RPMI8226 (cell line): ENCODE results near the gene NGLY1.

Experiments used
- DNase-seq: peaks from one replicate; pipeline ENCODE4 v3.0.0-alpha.2; 2015

The NGLY1 gene, protein sequence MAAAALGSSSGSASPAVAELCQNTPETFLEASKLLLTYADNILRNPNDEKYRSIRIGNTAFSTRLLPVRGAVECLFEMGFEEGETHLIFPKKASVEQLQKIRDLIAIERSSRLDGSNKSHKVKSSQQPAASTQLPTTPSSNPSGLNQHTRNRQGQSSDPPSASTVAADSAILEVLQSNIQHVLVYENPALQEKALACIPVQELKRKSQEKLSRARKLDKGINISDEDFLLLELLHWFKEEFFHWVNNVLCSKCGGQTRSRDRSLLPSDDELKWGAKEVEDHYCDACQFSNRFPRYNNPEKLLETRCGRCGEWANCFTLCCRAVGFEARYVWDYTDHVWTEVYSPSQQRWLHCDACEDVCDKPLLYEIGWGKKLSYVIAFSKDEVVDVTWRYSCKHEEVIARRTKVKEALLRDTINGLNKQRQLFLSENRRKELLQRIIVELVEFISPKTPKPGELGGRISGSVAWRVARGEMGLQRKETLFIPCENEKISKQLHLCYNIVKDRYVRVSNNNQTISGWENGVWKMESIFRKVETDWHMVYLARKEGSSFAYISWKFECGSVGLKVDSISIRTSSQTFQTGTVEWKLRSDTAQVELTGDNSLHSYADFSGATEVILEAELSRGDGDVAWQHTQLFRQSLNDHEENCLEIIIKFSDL

DNA sequence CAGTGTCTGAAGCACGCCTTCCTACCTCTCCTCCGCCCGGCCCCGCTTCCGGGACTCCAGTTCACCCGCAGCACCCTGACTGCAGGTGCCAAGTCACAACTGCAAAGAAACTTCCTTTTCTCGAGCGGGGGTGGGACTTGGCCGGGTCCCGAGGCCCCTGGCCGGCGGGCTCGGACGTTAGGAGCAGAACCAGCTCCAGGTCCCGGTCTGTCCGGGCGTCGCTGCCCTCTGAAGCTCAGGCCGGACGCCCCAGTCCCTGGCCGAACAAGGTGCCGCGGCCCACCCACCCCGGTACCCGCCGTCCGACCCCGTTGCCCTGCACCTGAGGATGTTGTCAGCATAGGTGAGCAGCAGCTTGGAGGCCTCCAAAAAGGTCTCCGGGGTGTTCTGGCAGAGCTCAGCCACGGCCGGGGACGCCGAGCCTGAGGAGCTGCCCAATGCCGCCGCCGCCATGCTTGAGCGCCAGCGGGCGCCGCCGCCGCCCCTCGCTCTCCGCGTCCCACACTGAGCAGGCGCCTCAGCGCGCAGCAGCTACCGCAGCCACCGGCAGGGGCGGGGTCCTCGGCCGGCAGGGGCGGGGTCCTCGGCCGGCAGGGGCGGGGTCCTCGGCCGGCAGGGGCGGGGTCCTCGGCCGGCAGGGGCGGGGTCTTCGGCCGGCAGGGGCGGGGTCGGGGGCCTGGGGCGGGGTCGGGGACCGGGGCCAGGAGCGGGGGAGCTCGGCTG is at the start of gene NGLY1:
TSS of gene NGLY1 (minus strand) at position 506 of the 723 bp plus-strand sequence. CDS start at position 453, 53 bp downstream.
- peak; percentile 90 for DNase-seq

DNA sequence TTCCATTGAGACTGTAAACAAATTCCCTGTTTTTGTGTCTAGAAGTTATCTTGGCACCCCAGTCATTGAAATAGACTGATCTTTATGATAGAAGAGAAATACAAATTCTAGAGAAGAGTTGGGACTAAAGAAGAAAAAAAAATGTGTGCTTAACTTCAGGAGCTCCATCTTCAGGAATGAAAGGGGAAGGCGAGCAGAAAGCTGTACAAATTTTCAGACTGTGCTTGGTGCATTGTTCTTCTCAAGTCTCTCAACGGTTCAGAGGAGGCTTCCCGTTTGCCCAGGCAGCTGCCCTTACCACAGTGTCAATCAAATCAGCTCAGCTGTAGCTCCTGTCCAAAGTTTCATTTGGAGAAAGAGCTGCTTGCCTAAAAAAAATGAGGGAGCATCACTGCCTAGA is 48.3 kb upstream of the NGLY1 start:
- peak; percentile 78 for DNase-seq

DNA sequence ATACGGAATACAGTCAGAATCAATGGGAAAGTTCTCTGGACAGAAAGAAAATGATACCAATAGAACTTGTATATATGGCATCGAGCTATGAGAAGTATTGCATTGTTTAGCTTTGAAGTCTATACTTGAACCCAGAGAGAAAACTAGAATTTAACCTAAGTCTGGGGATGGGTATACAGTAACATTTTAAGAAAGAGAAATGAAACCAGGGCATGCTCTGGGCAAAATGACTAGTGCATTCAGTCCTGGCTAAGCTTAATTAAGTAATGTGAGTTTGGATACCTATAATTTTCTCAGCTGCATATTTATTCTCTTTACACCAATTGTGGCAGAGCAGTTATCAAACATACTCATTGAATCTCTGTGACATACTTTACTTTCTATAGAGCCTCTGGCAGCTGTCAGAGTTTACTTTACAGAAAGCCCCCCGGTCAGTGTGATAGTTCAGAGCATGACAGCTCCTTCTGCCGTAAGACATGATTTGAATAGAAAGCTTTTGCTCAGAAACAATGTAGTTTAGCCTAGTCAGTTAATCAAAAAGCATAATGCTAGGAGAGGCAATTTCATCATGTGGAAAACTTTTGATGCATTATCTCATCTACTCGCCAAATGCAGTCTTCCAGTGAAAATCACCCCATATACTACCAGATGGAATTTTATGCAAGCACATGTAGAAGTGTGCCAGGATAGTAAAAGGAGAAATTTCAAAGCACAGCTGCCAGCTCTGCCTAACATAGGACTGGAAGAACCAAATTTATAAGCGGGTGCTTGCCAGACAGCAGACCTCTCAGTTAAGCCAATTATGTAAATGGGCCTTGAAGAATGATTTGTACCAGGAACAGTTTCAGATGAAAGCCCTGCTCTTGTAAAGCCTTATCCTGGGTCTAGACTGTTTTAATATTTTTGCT is 47.4 kb upstream of the NGLY1 start:
- peak; percentile 19 for DNase-seq

DNA sequence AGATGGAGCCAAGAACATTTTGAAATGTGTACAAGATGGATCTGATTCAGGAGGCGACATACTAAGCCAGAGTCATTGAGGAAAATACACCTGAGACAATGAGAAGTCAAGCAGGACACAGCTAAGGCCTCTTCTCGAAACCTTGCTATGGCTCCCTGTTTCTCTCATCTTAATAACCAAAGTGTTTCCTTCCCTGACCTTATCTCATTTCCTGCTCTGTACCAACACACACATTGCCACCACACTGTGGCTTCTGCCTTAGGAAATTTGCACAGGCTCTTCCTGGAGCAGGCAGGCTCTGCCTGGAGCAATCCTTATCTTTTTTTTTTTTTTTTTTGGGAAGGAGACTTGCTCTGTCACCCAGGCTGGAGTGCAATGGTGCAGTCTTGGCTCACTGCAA is 43.3 kb upstream of the NGLY1 start:
- no peak for DNase-seq

DNA sequence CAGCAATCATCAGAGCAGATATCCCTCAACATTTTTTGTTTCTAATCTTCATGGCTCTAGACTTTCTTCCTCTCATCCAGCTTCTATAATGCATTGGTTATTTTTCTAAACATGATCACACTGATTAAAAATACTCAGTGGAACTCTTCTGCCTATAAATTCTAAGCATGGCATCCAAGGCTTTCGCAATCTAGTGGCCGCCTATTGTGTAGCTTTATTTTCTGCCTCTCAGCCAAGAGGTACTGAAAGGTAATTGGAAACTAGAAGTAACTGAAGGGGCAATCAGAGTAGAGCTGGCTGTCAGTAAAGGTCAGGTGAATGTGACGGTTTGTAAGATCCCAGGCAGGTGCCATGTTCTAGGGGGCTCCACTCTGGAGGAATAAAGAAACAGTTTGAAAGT is 40.1 kb upstream of the NGLY1 start:
- DNase-seq: no peak

DNA sequence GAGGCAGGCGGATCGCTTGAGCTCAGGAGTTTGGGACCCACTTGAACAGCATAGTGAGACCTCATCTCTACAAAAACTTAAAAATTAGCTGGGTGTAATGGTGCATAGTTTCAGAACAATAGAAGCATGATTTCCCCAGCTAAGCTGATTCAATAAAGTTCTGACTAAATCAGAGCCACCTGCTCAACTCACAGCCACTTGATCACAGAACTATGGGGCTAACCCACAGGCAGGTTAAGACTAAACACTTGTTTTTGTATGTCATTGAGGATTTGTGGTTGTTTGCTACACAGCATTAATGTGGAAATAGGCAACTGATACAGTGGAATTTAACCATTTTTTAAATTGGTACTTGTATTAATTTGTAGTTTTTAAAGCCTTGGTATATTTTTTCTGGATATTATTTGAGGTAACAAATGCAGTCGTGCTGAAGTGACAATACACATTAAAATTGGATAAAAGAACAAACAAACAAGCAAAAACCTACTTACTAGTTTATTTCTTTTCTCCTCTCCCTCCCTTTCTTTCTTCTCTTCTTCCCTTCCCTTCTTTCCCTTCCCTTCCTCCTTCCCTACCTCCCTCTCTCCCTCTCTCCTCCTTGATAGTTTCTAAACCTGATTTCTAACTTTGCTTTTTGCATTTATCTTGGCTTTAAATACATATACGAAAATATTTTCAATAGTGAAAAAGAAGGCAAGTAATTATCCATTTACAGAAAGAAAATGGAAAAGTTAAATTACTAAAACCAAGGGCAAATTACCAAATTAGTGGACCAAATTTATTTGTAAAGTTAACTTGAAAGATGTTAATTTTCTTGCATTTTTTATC is 38.7 kb upstream of the NGLY1 start:
- DNase-seq: no peak

DNA sequence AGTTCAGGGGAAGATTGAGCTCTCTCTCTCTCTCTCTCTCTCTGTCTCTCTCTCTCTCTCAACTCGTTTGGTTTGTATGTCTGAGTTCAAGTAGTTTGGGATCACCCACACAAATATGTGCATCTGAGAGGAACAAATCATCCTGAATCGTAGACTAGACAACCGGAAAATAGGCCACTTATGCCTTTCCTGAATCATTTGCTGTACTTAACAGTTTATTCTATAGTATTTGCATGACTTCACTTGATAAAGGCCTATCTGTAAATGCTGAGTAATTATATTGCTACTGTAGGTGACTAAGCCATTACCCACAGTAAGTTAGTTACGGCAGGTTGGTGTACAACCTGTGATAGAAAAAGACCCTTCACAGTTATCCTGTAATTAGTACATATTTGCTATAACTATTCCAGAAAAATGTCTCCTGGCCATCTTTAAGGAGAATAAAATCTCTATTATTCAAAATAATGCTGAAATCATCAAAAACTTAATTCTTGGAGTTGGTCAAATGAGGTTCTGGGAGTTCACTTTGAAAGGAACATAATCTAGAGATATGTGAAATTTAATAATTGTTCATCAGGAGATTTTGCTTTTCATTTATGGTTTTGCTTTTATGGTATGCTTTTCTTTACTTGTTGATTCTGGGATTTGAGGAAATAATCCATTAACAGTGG is 37.7 kb upstream of the NGLY1 start:
- no peak for DNase-seq

DNA sequence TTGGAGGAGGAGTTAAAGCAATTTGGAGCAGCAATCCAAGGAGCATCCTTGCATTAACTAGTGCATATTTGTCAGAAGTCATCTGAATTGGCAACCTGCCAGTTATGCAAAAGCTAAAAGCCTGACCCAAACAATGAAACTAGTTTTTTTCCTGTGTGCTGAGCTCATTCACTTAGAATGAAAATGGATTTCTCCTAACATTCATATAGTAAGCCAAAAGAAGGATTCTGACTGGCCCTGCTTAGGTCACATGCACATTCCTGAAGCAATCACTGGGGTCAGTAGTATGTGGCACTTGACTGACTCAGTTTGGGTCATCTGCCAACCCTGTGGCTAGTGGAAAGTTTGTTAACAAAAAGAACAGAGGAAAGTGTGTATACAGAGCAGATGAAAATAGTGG is 37.1 kb upstream of the NGLY1 start:
- peak; percentile 69 for DNase-seq

DNA sequence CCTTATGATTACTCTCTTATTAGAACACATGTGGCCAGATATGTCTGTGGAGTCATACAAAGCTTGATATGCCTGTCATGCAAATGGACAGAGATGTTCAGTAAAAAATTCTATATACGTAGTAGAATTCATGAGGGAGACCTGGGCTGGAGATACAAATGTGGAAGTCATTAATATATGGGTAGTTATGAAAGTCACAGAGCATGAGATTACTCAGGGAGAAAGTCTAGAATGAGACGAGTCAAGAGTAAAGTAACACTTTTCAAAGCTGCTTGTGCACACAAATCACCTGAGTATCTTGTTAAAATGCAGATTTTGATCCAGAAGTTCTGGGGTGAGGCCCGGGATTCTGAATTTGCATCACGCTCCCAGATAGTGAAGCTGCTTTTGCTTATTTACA is 35.1 kb upstream of the NGLY1 start:
- DNase-seq: no peak

DNA sequence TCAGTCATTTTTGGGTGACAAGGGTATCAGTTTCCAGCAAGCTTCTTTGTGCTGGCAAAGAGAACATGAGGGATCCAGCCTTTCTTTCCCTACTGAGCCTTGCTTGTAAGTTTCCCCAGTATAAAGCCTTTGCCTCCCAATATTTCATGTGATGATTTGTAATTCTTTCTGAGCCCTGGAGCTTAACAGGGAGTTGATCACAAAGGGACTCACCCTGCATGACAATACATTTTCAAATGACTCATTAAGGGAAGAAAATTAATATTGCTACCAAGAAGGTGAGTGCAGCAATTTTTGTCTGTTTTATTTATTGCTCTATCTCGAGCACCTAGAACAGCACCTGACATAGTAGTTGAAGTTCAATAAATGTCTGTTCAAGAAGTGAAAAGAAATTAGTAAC is 34.4 kb upstream of the NGLY1 start:
- DNase-seq: no peak

DNA sequence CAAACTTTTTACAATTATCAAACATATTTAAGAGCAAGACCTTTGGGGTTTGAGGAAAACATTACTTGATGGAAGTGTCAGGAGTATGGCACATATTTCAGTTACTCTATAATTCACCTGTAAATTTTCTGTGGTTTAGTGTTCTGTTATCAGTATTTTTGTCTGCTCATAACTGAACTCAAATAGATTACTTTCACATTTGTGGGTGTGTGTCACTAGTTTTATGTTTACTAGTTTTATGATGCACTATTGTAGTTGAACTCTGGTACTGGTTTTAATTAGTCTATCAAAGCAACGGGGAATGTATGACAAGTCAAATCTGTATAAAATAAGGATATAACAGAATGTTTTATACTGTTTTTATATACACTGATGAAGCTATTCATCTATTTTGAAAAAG is 33.9 kb upstream of the NGLY1 start:
- no peak for DNase-seq

DNA sequence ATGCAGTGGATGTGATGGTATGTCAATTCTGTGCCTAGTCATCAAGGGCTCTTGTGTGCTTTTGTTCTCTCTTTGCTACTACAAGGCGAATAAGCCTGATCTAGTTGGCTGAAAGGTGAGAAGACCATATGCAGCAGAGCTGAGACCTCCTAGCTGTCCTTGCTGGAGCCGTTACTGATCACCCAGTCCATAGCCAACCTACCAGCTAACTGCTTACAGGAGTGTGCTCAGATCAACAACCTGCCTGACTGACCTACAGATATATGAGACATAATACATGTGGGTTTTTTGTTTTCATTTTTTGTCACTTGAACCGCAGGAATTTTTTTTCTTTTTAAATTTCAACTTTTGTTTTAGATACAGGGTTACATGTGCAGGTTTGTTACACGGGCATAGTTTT is 29.4 kb upstream of the NGLY1 start:
- no peak for DNase-seq

DNA sequence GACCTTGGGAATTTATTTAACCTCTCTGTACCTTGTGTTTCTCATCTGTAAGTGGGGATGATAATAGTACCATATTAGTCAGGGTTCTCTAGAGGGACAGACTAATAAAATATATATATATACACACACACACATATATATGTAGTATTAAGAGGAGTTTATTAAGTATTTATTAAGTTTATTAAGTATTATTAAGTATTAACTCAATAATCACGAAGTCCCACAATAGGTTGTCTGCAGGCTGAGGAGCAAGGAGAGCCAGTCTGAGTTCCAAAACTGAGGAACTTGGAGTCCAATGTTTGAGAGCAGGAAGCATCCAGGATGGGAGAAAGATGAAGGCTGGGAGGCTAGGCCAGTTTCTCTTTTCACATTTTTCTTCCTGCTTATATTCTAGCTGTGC is 21.4 kb upstream of the NGLY1 start:
- no peak for DNase-seq

DNA sequence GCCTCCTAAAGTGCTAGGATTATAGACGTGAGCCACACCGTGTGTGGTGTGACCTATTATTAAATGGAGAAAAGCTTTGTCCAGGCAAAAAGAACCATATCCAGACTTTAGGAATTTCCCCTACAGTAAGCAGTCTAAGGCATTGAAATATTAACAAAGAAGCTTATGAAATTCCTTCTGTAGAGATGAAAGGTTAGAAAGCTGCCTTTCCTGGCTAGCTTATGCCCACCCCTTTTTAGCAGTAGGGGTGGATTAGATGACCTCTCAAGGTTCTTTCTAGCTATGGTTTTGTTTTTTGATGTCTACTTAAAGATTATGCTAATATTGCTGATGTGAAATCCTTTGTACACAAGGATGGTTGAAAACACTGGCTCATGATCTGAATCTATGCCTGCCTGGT is 20.6 kb upstream of the NGLY1 start:
- no peak for DNase-seq

DNA sequence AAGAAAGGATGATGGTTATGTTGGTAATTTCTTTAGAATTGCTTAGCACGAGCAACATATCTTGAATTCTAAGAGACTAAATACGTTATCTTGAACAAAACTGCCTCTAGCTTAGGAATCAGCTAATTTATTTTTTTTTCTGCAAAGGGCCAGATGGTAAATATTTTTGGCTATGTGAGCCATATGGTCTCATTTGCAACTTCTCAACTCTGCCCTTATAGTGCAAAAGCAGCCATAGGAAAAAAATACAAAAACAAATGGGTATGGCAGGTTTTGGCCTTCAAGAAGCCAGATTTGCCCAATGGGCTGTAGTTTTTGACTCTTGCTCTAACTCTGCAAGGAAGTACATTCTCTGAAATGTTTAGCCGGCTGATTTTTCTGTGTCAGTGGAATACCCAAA is 18.5 kb upstream of the NGLY1 start:
- no peak for DNase-seq

DNA sequence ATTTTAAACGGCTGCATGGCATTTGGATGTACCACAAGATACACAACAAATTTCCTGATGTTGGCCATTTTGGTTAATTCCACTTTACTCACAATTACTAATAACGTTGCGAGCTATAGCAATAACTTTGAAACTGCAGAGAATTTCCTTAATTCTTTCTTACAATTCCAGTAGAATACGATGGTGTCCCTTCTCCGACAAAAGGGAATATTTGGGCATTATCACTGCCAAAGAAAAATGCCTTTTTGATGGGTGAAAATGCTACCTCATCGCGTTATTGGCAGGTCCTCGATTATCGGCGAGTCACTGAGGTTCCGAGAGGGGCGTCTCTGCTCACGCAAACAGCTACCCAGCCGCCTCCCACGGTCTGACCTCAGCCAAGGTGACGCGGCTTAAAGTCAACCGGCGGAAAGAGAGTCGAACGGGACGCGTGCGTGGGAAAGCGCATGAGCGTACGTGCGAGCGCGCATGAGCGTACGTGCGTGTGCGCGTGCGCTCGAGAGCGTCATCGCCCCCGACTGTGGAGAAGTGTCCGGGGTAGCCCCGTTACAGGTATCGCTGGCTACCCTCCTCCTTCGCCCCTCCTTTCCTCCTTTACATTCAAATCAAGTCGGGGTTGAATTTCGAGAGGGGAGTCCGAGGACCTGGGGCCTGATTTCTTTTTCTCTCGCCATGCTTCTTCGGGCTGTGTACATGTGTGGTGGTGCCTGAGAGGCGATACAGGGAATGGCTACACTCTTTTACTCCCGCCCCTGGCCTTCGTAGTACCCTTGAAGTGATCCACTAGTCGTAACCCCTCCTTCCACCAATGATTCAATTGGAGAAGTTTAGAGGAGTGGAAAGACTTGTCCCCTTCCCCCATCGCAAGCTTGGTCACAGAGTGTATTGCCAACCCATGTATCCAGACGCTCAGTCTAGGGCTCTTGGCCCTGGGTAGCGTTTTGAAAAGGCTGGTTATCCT is 6.6 kb upstream of the NGLY1 start, which contains the start of gene OXSM:
TSS of gene OXSM (plus strand) at position 495 of the 961 bp plus-strand sequence. CDS start 931 bp downstream, outside the sequence.
- DNase-seq: peak; percentile 98

DNA sequence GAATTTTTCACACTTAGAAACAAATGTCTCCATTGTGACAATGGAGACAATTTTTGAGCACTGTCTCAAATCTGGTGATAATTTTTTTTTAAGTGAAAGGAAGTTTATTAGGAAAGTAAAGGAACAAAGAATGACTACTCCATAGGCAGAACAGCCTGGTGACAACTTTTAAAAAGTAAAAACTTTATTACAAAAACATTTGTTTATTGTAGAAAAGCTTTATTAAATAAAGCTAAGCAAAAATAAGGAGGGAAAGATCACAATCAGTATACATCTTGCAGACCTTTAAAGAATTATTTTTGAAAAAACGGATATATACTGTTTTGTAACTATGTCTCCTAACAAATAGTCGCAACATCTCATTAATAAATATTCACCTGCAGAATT is 6.0 kb upstream of the NGLY1 start:
- DNase-seq: no peak

DNA sequence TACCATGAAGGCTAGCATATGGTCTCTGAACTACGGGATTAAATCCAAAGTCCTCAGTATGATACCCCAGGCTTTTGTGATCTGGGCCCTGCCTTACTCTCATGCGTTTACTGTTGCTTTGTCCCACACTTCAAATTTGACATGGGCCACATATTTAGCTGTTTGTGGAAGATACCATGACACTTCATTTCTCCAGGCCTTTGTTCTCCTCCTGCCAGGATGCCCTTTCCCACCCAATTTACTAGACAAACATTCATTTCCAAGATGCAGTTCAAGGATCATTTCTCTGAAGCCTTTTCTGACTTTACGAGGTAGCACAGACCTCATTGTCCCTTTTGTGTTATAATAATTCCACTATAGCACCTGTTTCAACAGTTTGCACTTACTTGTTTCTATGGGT is 4.4 kb upstream of the NGLY1 start:
- DNase-seq: no peak

DNA sequence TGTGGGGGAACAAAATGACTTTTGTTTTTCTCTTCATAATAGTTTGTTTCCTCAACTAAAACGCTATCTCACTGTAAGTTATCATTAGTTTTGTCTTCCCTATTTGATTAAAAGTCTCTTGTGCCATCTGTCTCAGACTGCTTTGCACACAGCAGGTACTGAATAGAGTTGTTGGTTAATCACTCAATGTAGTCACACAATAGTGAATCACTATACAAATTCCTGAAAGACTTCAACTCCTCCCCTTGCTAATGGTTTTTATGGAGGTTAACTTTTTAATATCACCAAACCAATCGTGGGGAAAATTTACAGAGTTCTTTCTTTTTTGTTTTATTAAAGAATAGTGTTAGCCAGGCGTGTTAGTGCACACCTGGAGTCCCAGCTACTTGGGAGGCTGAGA is 2.6 kb upstream of the NGLY1 start:
- no peak for DNase-seq

DNA sequence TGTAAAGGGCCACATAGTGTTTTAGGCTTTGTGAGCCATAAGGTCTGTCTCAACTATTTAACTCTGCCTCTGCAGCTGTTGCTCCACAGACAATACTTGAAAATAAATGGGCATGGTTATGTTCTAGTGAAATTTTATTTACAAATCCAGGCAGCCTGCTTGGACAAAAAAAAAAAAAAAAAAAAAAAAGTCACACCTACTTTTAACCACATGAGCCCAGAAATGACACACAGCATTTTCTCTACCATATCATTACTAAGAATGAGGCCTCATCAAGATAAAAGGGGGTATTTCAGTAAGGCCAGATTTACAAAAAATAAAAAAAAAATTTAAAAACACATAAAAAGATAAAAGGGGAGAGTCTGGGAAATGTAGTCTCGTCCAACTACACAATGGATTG is 1.7 kb upstream of the NGLY1 start:
- DNase-seq: no peak
